ENCODE results near the gene MCM5.
"Not testable (repeated sequence)": the region's sequence is repeated elsewhere in the genome, so short reads cannot be mapped to it uniquely, and the experiment has no call there.

MCM5 gene

DNA sequence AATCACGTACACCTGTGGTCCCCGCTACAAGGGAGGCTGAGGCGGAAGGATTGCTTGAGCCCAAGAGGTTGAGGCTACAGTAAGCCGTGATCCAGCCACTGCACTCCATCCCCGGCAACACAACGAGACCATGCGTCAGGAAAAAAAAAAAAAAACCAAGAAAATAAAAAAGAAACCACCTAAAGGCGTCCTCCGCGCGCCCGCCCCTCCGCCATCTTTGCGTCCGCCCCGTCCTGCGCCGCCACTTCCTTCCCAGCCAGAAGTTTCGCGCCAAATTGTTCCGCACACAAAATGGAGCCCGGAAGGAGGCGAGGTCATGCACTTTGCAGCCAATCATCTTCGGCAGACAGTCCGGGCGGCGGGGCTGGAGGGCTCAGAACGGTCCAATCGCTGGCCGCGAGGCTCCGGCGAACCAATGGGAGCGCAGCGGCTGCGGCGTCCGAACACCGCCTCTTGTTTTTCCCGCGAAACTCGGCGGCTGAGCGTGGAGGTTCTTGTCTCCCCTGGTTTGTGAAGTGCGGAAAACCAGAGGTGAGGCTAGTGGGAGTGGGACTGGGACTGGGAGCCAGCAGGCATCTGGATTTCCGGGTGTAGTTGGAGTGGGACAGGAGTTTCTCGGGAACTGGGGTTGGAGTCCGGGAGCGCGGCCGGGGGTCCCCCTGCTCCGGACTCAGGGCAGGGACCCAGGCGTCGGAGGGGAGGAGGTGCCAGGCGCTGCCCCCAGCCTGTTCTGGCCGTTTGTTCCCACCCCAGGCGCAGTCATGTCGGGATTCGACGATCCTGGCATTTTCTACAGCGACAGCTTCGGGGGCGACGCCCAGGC is at the start of gene MCM5:
Gene MCM5, plus strand, starts transcription at position 463 of the 823 bp plus-strand sequence. Its CDS starts 299 bp downstream, at position 762.
- peak; percentile 96 to 98 for DNase-seq

DNA sequence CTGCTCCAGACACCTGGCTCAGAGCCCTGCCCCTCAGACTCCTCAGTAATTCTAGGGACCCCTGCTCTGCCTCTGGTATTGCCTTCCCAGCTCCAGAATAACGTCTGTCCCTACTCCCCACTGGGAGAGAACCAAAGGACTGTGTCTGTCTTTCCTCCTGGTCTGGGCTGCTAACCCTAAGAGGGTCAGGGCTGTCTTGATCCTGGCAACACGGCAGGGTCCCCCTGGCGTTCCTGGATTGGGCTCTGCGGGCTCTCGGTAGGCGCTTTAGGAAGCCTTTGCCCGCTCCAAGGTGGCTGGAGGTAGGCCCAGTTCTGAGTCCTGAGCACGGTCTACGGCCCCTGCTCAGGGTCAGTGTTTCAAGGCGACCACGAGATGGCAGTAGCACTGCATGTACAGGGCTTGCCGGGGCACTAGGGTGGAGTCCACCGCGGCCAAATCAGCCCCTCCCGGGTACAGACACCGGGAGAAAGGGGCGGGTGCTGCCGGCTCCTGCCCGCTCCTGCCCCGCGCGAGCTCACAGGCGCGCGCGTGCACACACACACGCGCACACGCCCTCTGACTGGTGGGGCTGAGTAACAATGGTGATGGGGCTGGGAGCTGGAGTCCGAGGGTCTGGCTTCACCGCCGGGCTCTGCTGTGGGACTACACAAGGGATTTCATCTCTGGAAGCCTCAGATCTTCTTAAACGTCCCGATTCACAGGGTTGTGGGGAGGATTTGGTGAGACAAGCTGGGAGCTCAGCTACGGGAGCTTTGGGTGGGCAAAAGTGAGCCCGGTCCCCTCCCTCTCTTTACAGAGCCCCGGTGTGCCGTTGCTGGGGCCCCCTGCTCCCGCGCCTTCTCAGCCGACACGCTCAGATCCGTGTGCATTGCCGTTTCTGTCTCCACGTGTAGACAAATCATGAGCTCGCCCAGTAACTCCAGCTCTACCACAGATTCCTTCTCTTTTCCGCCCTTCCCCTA is 49.1 kb upstream of the MCM5 start:
- peak; percentile 87 to 91 for DNase-seq

DNA sequence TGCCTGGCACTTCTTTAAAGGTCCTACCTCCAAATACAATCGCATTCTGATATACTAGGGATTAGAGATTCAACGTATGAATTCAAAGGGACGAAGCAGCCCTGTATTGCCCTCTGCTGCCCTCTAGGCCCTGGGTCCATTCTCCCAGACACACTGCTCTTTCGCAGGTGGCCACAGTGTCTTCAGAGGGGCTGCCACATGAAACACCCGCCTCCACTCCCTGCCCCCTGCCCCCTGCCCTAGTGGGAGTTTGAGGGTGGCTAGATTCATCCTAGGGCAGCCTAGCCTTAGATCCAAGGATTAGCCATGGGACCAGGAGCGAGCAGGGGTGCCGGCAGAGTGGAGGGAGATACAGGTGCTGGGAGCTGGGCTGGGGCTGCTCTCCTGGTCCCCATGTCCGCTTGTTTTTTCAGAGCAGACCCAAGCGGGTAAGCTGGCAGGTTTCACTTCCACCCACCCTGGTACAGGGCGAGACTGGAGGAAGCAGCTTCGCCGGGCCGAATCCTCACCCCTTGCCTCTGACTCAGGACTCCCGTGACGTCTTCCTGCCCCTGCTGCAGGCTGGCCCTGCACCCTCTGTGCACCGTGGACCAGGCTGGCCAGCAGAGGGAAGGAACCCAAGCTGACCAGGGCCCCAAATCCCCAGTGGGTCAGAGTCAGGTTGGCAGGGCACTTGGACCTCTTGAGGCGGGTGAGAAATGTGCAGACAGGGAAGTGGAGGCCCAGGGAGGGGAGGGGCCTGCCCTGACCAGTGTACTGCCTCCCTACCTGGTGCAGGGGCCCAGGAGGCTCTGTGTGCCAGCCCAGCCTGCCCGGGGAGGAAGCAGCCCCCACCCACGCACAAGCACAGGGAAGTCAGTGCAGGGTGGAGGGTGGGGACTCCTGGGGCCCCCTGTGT is 47.5 kb upstream of the MCM5 start:
- DNase-seq: peak; percentile 74 to 81

DNA sequence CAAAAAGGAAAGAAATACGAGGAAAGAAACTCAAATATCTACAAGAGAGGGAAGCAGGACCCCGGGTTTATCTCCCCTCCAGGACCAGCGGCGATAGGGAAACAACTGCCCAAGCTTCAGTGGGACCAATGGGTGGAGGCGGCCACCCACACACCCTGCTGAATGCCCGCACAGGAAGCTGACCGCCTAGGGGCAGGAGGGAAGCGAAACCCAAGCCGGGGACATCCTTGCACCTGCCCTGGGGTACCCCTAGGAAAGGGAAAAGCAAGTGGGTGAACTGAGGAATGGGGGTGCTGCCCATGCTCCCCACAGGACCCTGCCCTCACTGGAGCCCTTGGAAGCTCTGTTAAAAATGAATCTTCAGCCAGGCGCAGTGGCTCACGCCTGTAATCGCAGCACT is 46.6 kb upstream of the MCM5 start:
- no peak for DNase-seq

DNA sequence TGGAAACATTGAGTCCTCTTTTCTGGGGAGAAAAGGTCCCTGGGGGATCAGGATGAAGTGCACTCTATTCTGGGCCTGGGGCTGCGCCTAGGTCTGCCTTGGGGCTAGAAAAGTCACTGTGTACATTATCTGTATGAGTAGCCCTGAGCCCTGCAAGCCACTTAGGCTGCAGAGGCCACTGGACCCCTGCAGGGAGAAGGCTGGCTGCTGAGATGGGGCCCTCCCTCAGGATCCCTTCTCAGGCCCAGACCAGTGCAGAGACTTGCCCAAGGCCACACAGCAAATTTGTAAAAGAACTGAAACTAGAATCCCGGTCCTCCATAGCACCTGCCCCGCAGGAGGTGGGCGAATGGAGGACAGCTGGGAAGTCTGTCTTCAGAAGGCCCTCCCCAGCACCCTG is 45.9 kb upstream of the MCM5 start:
- DNase-seq: no peak

DNA sequence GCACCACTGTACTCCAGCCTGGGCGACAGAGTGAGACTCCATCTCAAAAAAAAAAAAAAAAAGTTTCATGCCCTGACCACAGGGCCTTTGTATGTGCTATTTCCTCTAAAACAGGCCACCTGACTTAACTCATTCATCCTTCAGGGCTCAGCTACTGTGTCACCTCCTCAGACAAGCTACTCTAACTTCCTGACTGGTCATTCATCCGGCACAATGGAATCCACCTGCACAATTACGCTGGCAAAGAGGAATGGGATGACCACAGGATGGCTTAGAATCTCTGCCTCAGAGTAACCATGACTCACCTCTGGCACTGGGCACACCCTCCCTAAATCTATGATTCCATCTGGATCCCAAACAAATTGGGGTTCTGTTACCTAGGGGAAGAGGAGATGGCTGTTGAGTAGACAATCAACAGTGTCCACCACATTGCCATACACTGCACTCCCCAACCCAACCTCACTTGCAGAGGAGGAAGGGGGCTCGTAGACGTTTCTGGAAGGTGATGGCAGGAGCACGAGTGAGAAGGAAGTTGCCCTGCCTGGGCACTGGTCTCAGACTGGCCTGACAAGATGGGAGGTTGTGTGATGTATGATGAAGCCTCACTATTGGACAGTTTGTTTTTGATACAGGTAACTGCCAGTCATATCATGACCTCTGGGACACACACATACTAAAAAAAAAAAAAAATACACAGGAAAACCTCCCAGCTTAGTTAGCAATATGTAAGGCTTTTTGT is 41.9 kb upstream of the MCM5 start:
- no peak for DNase-seq

DNA sequence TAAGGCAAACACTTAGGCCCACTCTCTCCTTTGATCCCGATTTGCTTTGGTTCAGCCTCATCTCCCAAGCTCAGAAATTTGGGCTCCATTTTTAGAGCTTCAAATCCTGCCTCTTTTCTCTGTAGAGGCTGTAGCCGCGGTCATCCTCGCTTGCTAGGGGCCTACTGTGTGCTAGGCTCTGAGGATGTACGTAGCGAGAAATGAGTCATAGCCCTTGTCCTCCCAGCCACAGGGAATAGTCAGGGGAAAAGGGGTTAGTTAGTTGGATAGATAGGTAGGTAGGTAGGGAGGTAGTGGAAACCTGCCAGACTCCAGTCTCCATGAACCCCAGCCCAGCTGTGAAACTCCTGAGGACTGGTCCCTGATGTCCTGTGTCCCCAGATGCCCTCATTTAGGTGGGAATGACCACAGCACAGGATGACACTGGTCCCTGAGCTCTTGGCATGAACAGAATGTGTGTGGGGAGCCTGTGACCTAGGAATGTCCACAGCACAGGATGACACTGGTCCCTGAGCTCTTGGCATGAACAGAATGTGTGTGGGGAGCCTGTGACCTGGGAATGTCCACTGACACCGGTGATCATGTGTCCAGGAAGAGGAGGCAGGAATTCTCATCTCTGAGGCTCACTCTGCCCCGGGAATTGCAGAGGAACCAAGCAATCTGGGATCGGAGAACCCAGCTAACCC is 40.4 kb upstream of the MCM5 start:
- no peak for DNase-seq

DNA sequence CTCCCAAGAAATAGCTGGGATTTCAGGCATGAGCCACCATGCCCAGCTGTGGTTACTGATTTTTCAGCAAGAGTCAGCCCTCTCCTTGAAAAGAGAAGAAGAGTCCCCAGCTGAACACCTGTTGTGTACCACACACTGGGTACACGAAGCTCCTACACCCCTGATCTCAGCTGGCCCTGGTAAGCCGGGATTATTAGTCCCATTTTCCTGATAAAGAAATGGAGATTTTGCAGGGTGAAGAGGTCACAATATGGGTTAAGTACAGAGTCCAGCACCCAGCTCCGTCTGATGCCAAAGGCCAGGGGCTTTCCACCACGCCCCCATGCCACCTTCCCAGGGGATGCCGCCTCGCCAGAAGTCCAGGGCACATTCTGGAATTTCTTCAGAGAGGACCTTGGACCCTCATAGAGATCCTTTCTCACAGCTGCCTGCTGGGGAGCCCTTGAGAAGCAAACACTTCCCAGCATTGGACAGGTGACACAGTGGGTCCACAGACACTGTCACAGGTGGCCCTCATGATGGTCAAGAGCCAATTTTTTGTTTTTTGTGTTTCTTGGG is 38.9 kb upstream of the MCM5 start:
- no peak for DNase-seq

DNA sequence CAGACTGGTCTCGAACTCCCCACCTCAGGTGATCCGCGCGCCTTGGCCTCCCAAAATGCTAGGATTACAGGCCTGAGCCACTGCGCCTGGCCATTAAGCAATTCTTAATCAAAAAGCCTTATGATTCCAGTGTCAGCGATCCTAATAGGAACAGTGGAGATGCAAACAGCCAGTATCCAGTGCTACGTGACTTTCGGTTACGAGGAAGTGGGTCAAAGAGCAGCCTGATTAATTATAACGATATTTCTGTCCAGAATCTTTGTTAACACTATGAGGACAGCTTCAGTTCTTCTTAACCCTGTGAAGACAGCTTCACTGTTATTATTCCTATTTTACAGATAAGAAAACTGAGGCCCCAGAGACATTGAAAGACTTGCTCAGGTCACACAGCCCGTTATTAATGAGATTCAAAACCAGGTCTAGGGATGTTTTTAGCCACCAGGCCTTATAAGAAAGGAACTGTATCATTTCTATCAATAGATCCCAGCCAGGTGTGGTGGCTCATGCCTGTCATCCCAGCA is 36.3 kb upstream of the MCM5 start:
- DNase-seq: no peak

DNA sequence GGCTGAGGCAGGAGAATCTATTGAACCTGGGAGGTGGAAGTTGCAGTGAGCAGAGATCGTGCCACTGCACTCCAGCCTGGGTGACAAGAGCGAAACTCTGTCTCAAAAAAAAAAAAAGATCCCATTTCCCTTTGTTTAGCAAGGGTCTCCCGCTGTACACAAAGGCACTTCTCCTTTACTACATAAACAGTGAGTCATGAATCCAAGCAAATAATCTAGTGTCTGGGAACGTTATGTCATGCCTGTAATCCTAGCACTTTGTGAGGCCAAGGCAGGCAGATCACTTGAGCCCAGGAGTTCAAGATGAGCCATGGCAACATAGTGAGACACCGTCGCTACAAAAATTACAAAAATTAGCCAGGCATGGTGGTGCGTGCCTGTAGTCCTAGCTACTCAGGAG is 35.7 kb upstream of the MCM5 start:
- not testable (repeated sequence) for DNase-seq

DNA sequence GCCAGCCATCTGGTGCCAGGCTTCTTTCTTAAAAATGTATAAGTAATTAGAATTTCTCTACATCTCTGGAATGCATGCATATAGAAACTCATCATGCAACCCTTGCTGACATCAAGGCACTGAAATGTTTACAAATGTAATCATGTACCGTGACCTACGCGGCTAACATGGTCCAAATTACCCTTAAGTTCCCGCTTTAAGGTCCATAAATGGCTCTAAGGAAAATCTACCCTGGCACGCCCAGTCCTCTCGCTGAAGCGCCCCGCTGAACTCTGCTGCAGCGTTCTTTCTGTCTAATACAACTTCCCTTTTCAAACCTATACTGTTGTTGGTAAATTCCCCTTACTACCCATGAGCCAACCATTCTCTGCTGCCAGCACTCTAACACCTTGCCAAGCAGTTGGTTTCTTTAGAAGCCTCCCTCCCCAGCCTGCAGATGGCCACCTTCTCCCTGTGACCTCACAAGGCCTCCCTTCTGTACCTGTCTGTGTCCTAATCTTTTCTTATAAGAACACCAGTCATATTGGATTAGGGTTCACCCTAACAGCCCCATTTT is 32.5 kb upstream of the MCM5 start:
- no peak for DNase-seq

DNA sequence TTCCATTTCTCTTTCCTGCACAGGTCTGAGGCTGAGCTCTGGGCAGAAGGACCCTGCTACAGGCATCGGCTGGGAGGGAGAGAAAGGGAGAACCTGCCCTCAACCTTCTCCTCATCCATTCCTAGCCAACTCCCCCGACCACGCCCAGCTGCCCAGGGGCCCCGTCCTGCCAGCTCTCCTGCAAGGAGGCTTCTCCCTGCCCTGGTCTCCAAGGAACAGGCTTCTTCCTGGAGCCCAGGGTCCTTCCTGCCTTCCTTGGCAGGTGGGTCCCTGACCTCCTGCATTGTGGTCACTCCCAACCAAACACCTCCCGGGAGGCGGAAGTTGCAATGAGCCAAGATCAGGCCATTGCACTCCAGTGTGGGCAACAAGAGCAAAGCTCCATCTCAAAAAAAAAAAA is 31.6 kb upstream of the MCM5 start:
- DNase-seq: no peak

DNA sequence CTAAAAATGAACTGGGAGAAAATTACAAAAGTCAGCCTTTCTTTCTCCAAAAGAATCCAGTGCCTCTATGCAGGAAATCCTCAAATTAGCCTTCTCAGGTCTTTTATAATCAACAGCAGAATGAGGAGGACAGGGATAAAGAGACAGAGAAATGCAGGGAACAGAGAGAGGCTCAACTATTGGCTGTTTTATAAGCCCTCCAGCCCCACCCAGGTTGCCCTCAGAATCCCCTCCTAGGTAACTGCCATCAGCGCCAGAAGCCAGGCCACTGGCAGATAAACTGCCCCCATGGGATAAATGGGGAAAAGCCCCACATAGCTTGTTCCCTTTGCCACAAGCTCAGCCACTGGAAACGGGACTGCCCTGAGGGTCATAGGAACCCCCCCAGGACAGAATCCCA is 29.9 kb upstream of the MCM5 start:
- no peak for DNase-seq

DNA sequence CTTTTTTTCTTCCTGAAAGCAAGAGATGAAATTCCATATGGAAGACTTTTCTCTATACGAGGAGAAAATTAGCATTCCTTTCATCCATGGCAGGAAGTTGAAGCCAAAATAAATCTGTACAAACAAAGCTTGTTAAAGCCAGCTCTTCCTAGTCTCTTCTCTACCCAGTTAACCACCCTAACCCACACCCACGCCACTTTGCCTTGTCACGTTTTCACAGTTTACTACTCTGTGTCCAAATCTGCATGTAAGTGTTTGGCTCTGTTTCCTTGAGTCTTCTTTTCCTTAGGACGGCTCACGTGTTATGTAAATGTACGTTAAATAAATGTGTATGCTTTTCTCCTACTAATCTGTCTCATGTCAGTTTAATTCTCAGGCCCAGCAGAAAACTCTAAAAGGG is 26.2 kb upstream of the MCM5 start:
- no peak for DNase-seq

DNA sequence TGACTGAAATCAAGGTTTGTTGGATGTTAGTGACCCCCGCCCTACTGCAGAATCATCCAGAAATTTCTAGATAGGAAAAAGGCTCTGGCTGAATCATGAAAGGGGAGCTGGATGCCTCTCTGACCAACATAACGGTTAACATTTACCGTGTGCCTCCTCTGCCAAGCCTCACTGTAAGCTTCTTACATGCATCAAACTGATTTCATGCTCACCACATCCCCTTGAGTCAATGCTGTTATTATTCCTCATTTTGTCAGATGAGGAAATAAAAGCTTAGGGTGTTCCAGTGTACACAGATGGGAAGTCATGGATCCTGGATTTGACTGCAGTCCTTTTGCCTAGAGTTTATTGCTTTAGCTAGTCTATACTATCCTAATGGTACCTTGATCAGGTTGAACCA is 24.9 kb upstream of the MCM5 start:
- DNase-seq: no peak

DNA sequence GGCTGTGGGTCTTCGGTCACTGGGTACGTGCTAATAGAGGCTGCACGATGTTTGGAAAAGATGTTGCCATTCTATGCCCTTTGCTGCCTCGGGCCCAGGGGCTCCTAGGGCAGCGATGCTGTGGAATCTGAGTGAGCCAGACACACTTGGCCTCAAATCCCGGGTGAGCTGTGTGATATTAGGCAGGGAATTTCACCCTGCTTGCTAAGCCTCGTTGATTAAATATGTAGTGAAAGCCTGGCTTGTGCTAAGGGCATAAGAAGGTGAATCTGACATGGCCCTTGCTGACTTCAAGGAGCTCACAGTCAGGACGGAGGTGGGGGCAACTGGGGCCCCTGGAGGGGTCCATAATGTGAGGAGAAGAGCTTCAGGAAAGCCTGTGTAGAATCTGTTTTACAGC is 24.4 kb upstream of the MCM5 start:
- DNase-seq: no peak

DNA sequence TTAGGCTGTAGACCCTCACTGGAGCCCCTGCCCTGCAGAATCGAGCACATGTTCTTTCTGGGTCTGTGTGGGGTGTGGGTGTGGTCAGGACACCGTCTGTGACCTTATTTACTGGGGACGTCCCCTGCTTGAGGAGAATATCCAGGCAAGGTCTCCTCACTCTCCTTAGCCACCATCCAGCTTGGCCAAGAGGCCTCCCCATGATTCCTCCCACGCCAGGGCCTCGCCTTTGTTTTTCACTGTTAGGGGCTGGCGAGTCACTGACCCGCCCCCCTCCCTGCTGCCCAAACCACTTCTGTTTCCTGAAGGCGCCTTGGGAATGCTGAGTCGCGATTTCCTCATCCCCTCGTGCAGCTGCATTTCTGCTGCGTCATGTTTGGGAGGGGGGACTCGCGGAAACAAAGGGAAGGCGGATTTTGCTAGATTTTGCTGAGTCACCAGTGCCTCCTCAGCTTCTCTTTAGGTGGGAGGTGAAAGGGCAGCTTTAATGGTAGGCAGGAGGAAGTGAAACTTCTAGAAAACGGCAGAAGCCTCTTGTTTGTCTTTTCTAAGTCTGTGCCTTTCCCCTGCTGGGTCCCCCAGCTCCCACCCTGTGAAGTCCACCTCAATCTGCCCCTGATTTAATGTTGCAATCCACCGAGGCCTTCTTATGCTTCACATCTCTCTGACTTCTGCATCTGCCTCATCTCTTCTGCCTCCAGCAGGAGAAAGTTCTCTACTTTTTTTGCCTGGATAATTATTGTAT is 23.0 kb upstream of the MCM5 start:
- DNase-seq: peak; percentile 38 to 52

DNA sequence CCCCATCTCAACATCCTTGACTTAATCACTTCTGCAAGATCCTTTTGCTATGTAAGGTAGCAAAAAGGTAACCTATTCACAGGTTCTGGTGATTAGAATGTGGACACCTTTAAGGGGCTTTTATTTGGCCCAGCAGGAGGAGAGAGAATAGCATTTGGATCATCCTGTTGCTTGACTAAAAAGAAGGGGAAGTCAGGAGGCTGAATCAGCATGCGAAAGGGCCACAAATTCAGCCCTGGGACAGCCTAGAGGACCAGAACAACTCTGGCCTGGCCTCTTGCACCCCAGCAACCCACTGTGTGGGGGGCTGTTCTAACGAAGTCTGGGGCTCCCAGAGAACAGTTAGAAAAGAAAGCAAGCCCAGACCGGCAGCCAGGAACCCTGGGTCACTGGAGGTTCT is 22.2 kb upstream of the MCM5 start:
- DNase-seq: no peak

DNA sequence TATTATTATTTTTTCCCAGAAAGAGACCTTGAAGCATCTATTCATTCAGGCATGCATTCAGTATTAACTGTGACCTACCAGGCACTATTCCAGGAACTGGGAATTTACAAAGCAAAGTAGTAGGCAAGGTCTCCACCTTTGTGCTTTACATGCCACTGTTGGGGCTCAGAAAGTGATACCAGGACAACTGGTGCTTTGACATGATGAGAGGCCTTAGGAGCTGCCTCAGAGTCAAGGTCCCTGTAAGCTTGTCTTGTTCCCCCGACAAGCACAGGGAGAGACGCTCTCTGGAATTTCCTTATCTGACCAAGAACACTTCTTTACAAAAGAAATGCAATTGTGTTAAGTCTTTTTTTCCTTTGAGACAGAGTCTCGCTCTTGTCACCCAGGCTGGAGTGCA is 21.3 kb upstream of the MCM5 start:
- DNase-seq: no peak

Measured in activated CD4-positive, alpha-beta T cell treated with anti-CD3 and anti-CD28 coated beads, Interleukin-2, amount 50 U/mL, for 48 hours (primary cell).